Omental fat pad (tissue), 4 donors: ENCODE results near the gene CYB5RL. TPM values are rescaled to one million over a fixed set of nuclear protein-coding genes. Genes with fewer than 3 reads are reported as not detected.
A peak's percentile ranks its signal among the peaks of the same experiment; 100 is the strongest.

Source experiments
- ATAC-seq: fragments of 150-250 bp; one replicate; pipeline ENCODE4 v1.9.1; 2016; ENCODE audit warnings: mild to moderate bottlenecking, moderate library complexity; ENCODE audit not compliant: low FRiP score
- DNase-seq: peaks from one replicate; pipeline ENCODE4 v3.0.0-alpha.2; 2019; ENCODE audit warnings: low spot score
- total RNA-seq, 4 donors: library from RNA; depleted of rRNA; stranded (reverse); fragments of >200 nt; gene quantifications; one replicate each; pipeline ENCODE4 v1.1.0, GENCODE V29; 2016
- TF ChIP-seq, protein P1 (sequence below), 3 donors: fragments of 450-650 bp; IDR thresholded peaks; one replicate each; pipeline ENCODE4 v1.5.1; 2016 to 2017; ENCODE audit warnings: antibody characterized with exemption in 3 of 3, mild to moderate bottlenecking in 3 of 3, moderate library complexity in 2 of 3

CYB5RL gene
- total RNA-seq, 4 donors from 2014 or later = 3.1 to 7.1 (median 4.1) TPM

GRCh38 chr1:54207287-54207686, 7.5 kb upstream of the CYB5RL start:
- no peak for ATAC-seq
- TF ChIP-seq, protein P1, sequence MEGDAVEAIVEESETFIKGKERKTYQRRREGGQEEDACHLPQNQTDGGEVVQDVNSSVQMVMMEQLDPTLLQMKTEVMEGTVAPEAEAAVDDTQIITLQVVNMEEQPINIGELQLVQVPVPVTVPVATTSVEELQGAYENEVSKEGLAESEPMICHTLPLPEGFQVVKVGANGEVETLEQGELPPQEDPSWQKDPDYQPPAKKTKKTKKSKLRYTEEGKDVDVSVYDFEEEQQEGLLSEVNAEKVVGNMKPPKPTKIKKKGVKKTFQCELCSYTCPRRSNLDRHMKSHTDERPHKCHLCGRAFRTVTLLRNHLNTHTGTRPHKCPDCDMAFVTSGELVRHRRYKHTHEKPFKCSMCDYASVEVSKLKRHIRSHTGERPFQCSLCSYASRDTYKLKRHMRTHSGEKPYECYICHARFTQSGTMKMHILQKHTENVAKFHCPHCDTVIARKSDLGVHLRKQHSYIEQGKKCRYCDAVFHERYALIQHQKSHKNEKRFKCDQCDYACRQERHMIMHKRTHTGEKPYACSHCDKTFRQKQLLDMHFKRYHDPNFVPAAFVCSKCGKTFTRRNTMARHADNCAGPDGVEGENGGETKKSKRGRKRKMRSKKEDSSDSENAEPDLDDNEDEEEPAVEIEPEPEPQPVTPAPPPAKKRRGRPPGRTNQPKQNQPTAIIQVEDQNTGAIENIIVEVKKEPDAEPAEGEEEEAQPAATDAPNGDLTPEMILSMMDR (IDR thresholded peaks at IDR 0.05) = no peak
- DNase-seq = no peak

GRCh38 chr1:54204199-54204598, 4.4 kb upstream of the CYB5RL start:
- DNase-seq (no peak), ATAC-seq (no peak)

DNA sequence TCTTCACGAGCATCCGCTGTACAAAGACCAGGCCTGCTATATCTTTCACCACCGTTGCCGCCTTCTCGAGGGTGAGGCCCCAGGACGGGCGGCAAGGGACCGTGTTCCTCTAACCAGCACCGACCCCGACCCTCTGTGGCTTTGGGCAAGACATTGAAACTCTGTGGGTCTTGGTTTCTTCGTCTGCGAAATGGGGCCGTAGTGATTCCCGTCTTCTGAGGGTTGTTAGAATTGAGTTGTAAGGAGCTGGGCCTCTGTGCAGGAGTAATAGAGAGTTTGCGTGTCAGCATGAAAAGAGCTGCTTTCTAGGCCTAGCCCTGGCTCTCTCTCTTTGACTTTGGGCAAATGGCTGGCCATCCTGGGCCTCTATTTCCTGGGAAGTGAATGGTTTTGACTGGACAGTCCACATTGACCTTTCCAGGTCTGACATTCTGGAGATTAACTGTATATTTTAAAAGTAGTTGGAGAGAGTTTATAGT, 728 bp upstream of the CYB5RL start:
- DNase-seq = no peak
- ATAC-seq = no peak
- TF ChIP-seq, protein P1 (IDR thresholded peaks at IDR 0.05) = no peak

More at GRCh38 chr1:54204199-54204598, 4.4 kb upstream of the CYB5RL start:
- TF ChIP-seq, protein P1 (IDR thresholded peaks at IDR 0.05) = no peak

DNA sequence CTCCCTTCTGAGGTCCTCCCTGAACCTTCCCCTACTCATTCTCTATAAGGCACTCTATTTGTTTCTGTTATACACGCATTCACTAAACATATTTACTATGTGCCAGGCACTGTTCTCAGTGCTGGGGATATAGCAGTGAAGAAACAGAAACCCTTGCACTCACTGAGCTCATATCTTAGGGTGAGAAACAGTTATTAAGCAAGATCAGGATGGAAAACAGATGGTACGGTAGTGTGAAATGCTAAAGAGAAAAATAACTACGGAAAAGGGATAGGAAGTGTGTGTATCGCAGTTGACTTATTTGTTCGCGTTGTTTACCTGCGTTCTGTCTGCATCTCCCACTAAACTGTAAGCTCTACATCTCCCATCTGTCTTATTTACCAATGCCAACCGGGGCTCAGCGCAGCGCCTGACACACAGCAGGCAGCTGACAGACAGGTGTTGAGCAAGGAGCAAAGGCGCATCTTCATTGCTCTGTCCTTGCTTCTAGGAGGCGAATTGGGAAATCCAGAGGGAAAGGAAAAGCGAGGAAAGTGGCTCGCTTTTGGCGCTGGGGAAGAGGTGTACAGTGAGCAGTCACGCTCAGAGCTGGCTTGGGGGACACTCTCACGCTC, 572 bp downstream of the CYB5RL start:
- DNase-seq = no peak
- TF ChIP-seq, protein P1 (IDR thresholded peaks at IDR 0.05) = no peak
- ATAC-seq = peak; percentile 39

GRCh38 chr1:54193453-54193852, 6.4 kb downstream of the CYB5RL start:
- ATAC-seq = no peak
- no peak for DNase-seq
- TF ChIP-seq, protein P1 (IDR thresholded peaks at IDR 0.05) = no peak

DNA sequence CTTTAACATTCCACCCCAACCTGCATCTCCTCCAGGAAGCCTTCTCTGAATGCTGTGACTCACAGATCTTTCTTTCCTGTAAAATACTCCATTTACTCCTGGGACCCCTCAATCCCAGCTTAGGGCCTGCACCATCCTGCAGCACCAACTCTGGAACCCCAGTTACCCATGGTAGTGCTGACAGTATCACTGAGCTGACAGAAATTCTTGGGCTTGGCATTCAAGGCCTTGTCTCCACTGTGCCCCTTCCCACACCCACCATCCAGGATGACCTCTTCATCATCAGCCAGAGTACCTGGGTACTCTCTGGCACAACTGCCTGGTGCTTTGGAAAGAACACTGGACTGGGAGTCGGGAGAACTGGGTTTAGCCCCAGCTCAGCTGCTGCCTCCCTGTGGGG, 8.3 kb downstream of the CYB5RL start:
- no peak for DNase-seq
- TF ChIP-seq, protein P1 (IDR thresholded peaks at IDR 0.05) = no peak
- no peak for ATAC-seq

GRCh38 chr1:54190526-54190925, 9.3 kb downstream of the CYB5RL start:
- ATAC-seq (no peak), DNase-seq (no peak)
- TF ChIP-seq, protein P1 (IDR thresholded peaks at IDR 0.05) = no peak
